ENCODE results near the gene CACFD1. TPM values are rescaled to one million over a fixed set of nuclear protein-coding genes. Genes with fewer than 3 reads are reported as not detected.

Gene CACFD1
- total and polyA plus RNA-seq, 2 experiments from 2014 or later = 61.7 to 64.0 TPM

DNA sequence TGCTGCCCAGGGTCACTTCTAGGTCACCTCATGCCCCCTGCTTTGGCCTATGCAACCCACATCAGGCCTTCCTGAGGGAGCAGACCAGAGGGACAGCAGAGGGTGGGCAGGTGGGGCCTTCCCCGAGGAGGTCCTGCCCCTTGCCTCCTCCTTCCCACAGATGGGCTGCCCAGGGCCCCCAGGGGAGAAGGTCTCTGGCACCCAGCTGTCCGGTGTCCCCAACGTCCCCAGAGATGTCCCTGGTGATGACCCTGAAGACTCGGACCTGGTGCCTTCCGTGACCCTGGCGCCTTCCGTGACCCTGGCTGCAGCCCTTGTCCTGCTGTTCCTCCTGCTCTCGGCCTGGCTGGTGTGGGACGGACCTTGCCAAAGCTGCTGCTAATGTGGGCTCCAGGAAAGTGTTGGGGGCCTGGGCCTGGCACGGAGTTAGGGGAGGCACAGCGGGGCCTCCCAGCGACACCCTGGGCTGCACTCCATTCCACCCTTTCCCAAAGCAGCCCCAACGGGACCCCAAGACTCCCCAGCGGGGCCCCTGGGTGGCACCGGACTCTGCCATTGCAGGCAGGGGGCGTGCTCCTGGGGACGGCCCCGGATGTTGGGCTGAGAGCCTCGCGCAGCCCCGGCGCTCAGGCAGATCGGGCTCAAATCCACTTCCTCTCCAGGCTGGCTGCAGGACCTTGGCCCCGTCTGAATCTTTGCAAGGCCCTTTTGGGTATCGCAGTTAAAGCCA is 25.9 kb downstream of the CACFD1 start:
- H3K4me3 ChIP-seq = no peak overlapping the region
- no peak overlapping the region for H3K27ac ChIP-seq
- no peaks in the 10 kb centered on the region for H3K9me3 ChIP-seq (ENCODE audit: low read depth)
- no peaks in the 10 kb centered on the region for H3K4me1 ChIP-seq (ENCODE audit: low read depth)
- no peak for DNase-seq (ENCODE audit: low read depth in 1 of 2, low spot score in 1 of 2)
- H3K36me3 ChIP-seq = no peaks in the 10 kb centered on the region
- TF ChIP-seq, protein P1, sequence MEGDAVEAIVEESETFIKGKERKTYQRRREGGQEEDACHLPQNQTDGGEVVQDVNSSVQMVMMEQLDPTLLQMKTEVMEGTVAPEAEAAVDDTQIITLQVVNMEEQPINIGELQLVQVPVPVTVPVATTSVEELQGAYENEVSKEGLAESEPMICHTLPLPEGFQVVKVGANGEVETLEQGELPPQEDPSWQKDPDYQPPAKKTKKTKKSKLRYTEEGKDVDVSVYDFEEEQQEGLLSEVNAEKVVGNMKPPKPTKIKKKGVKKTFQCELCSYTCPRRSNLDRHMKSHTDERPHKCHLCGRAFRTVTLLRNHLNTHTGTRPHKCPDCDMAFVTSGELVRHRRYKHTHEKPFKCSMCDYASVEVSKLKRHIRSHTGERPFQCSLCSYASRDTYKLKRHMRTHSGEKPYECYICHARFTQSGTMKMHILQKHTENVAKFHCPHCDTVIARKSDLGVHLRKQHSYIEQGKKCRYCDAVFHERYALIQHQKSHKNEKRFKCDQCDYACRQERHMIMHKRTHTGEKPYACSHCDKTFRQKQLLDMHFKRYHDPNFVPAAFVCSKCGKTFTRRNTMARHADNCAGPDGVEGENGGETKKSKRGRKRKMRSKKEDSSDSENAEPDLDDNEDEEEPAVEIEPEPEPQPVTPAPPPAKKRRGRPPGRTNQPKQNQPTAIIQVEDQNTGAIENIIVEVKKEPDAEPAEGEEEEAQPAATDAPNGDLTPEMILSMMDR (IDR thresholded peaks at IDR 0.05; ENCODE audit: low read depth, low read length) = no peak
- no peaks in the 10 kb centered on the region for H3K27me3 ChIP-seq

DNA sequence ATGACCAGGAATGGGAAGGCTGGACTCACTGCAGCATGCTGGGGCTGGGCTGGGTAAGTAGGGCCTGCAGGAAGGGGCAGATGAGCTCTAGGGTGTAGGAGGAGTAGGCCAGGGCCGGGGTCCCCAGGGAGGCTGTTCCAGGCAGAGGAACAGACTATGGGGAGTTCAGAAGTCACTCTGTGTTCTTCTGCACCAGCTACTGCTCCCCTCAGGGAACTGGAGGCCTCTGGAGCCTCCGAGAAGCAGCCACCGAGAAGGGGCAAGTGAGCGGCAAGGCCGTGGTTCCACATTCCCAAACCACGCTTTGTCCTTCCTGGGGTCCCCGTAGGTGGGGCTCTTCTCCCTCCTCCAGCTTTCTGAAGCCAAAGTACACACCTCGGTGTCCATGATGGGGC is 27.6 kb downstream of the CACFD1 start:
- no peak overlapping the region for H3K27ac ChIP-seq
- DNase-seq (ENCODE audit: low read depth in 1 of 2, low spot score in 1 of 2) = no peak
- no peaks in the 10 kb centered on the region for H3K9me3 ChIP-seq (ENCODE audit: low read depth)
- no peaks in the 10 kb centered on the region for H3K27me3 ChIP-seq
- H3K4me1 ChIP-seq (ENCODE audit: low read depth) = peaks cover 2% of the 10 kb centered on the region
- TF ChIP-seq, protein P1 (IDR thresholded peaks at IDR 0.05; ENCODE audit: low read depth, low read length) = no peak
- H3K4me3 ChIP-seq = no peak overlapping the region
- H3K36me3 ChIP-seq = no peaks in the 10 kb centered on the region

DNA sequence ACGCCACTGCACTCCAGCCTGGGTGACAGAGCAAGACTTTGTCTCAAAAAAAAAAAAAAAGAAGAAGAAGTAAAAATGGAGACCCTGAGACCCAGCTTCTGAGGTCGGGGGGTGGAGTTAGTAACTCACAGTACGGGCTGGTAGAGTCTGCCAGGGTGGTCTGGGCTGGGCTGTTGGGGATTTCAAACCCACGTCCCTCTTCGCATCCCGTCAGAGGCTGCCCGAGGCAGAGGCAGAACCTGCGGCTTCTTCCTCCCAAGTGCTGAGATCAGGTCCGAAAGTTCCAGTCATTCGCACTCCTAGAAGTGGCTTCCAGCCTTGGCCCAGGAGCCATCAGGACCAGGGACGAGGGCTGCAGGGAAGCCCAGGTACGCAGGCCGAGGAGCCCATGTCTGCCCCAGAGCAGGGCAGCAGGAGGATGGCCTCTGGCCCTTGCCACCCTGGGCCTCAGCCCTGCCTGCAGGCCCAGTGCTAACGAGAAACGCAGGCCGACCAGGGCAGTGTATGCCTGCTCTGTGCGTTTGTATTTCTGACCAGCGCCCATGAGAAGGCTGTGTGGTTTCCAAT is 29.0 kb downstream of the CACFD1 start:
- Histone ChIP-seq H3K9me3 (ENCODE audit: low read depth) (no peaks in the 10 kb centered on the region), H3K4me1 (ENCODE audit: low read depth) (peaks cover 6% of the 10 kb centered on the region), H3K27me3 (no peaks in the 10 kb centered on the region), H3K36me3 (no peaks in the 10 kb centered on the region), H3K27ac (no peak overlapping the region), H3K4me3 (no peak overlapping the region)
- DNase-seq (ENCODE audit: low read depth in 1 of 2, low spot score in 1 of 2) = no peak
- TF ChIP-seq, protein P1 (IDR thresholded peaks at IDR 0.05; ENCODE audit: low read depth, low read length) = no peak

DNA sequence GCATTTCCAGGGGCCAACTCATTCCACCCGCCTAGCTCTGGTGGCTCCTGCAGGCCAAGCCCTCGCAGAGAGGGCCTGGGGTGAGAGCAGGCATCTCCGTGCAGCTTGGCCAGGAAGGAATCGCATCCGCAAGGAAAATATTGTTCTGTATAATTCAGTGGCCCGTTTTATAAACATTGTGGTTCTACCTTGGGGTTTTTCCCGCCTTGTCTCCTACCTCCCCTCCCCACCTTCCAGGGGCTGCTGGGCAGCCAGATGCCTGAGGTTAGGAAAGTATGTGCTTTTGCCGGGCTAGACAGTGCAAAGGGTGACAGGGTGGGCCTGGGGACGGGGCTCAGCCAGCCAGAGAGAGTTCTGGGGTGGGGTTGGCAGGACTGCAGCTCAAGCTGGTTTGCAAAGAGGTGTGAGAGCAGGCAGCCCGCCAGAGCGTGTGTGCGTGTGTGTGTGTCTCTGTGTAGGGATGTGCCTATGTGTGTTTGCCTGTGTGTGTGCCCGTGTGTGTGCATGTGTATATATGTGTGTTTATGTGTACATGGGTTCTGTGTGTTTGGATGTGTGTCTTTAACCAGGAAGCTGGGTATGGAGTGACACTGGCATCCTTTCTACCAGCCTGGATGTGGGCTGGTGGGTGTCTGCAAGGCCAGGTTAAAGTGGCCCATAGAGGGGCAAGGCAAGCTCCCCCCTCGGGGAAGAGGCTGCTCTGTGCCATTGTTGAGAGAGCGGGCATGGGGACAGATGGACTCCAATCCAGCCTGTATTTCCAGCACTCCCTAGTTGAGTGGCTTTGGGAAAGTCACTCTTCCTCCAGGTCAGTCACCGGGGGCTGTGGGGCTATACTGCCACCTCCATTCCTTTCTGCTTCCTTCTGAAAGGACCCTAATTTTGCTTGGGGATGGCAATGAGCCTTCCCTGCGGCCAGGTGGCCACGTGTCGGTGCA is 29.7 kb downstream of the CACFD1 start:
- H3K27me3 ChIP-seq = no peaks in the 10 kb centered on the region
- H3K4me1 ChIP-seq (ENCODE audit: low read depth) = peaks cover 6% of the 10 kb centered on the region
- no peak for DNase-seq (ENCODE audit: low read depth in 1 of 2, low spot score in 1 of 2)
- TF ChIP-seq, protein P1 (IDR thresholded peaks at IDR 0.05; ENCODE audit: low read depth, low read length) = no peak
- H3K9me3 ChIP-seq (ENCODE audit: low read depth) = no peaks in the 10 kb centered on the region
- H3K4me3 ChIP-seq = no peak overlapping the region
- H3K36me3 ChIP-seq = no peaks in the 10 kb centered on the region
- H3K27ac ChIP-seq = no peak overlapping the region

DNA sequence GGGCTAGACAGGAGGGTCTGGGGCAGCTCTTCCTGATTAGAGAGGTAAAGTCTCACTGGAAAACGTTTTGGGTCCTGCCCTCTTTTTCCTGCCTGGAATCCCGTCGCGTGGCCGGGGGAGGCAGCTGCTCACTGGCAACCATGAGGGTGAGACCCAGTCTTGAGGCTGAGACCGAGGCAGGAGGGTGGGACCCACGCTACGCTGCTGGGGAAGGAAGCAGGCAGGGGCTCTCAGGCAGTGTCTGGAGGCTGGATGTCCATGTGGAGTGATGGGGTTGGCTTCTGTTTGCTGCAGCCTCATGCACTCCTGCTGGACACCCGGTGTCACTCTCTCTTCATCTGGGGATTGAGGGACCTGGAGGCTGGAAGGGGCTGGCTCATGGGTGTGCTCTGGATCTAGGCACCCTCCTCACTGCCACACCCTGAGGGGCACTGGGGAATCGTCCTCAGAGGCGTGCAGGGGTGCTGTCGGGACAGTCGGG is 30.5 kb downstream of the CACFD1 start:
- no peak overlapping the region for H3K27ac ChIP-seq
- H3K27me3 ChIP-seq = no peaks in the 10 kb centered on the region
- no peaks in the 10 kb centered on the region for H3K36me3 ChIP-seq
- TF ChIP-seq, protein P1 (IDR thresholded peaks at IDR 0.05; ENCODE audit: low read depth, low read length) = no peak
- peaks cover 6% of the 10 kb centered on the region for H3K4me1 ChIP-seq (ENCODE audit: low read depth)
- DNase-seq (ENCODE audit: low read depth in 1 of 2, low spot score in 1 of 2) = no peak
- no peak overlapping the region for H3K4me3 ChIP-seq
- H3K9me3 ChIP-seq (ENCODE audit: low read depth) = no peaks in the 10 kb centered on the region

All from cardiac muscle cell (in vitro differentiated cells and primary cell).